OCI-LY7 (cell line): Measurements from ENCODE around the gene ENSA.

Experiments
- EZH2phosphoT487 ChIP-seq: fragments of 200-600 bp; sonication (generic); IDR thresholded peaks from 2 replicates; pipeline ENCODE4 v1.6.1; 2018; ENCODE audit warnings: low read depth, borderline replicate concordance, mild to moderate bottlenecking, mixed run types, antibody characterized with exemption, low read length, moderate library complexity, mixed read lengths
- TF ChIP-seq, protein P1 (sequence below): fragments of 200-600 bp; sonication (generic); conservative IDR thresholded peaks from 2 replicates; pipeline ENCODE4 v1.5.1; 2014; ENCODE audit warnings: mild to moderate bottlenecking, antibody characterized with exemption, low read length, moderate library complexity, mixed read lengths

GRCh38 chr1:150604226-150604588, 25.2 kb downstream of the ENSA start:
- TF ChIP-seq, protein P1, sequence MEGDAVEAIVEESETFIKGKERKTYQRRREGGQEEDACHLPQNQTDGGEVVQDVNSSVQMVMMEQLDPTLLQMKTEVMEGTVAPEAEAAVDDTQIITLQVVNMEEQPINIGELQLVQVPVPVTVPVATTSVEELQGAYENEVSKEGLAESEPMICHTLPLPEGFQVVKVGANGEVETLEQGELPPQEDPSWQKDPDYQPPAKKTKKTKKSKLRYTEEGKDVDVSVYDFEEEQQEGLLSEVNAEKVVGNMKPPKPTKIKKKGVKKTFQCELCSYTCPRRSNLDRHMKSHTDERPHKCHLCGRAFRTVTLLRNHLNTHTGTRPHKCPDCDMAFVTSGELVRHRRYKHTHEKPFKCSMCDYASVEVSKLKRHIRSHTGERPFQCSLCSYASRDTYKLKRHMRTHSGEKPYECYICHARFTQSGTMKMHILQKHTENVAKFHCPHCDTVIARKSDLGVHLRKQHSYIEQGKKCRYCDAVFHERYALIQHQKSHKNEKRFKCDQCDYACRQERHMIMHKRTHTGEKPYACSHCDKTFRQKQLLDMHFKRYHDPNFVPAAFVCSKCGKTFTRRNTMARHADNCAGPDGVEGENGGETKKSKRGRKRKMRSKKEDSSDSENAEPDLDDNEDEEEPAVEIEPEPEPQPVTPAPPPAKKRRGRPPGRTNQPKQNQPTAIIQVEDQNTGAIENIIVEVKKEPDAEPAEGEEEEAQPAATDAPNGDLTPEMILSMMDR, result no peak
- TF ChIP-seq EZH2phosphoT487, result no peak
